Activated CD8-positive, alpha-beta memory T cell treated with anti-CD3 and anti-CD28 coated beads, Interleukin-2, amount 50 U/mL, for 48 hours (primary cell): ENCODE measurements around the gene ZER1.
A peak's percentile ranks its signal among the peaks of the same experiment; 100 is the strongest.
"Not testable (repeated sequence)": the region's sequence is repeated elsewhere in the genome, so short reads cannot be mapped to it uniquely, and the experiment has no call there.

ENCODE experiments used
- DNase-seq: peaks from one replicate; pipeline ENCODE4 v3.0.0-alpha.2; 2020

ZER1 gene

GRCh38 chr9:128713941-128714573 lies 57.7 kb downstream of the ZER1 start:
- no peak for DNase-seq

- no peak for DNase-seq
Measured at GRCh38 chr9:128713411-128713780, 58.3 kb downstream of the ZER1 start.

- DNase-seq = no peak
Measured at GRCh38 chr9:128712451-128713410, 59.0 kb downstream of the ZER1 start.

GRCh38 chr9:128707446-128707845 lies 64.3 kb downstream of the ZER1 start:
- no peak for DNase-seq

- DNase-seq = no peak
Measured at GRCh38 chr9:128706671-128707381, 64.9 kb downstream of the ZER1 start.

- no peak for DNase-seq
Measured at GRCh38 chr9:128706045-128706444, 65.7 kb downstream of the ZER1 start.

GRCh38 chr9:128705051-128705965 lies 66.4 kb downstream of the ZER1 start:
- DNase-seq = no peak

GRCh38 chr9:128704356-128704670 lies 67.4 kb downstream of the ZER1 start:
- DNase-seq = no peak

GRCh38 chr9:128703616-128704355 lies 67.9 kb downstream of the ZER1 start:
- DNase-seq = no peak

- DNase-seq = peak; percentile 70
Measured at GRCh38 chr9:128702949-128703615, 68.6 kb downstream of the ZER1 start.

- peak; percentile 99 for DNase-seq
Measured at GRCh38 chr9:128702445-128702948, 69.2 kb downstream of the ZER1 start, which contains the start of gene PKN3. TSS of gene PKN3 (plus strand) at chr9:128702503. CDS start at chr9:128702916, 413 bp downstream.

GRCh38 chr9:128701227-128701854 lies 70.4 kb downstream of the ZER1 start:
- DNase-seq = no peak

GRCh38 chr9:128699096-128699795 lies 72.5 kb downstream of the ZER1 start:
- DNase-seq = not testable (repeated sequence)

GRCh38 chr9:128696923-128697707 lies 74.6 kb downstream of the ZER1 start:
- no peak for DNase-seq

GRCh38 chr9:128694344-128694743 lies 77.4 kb downstream of the ZER1 start:
- no peak for DNase-seq

- not testable (repeated sequence) for DNase-seq
Measured at GRCh38 chr9:128693738-128694137, 78.0 kb downstream of the ZER1 start.

- no peak for DNase-seq
Measured at GRCh38 chr9:128690684-128691034, 81.1 kb downstream of the ZER1 start.

- DNase-seq = peak; percentile 69
Measured at GRCh38 chr9:128689820-128690683, 81.7 kb downstream of the ZER1 start.
